CD4-positive, alpha-beta T cell treated with Interleukin-6 at 100 ng/mL for 8 hours (primary cell): ENCODE data around the gene PTPMT1.
"Not testable (repeated sequence)": the region's sequence is repeated elsewhere in the genome, so short reads cannot be mapped to it uniquely, and the experiment has no call there.

ENCODE experiments used
- DNase-seq: peaks from one replicate; pipeline ENCODE4 v3.0.0-alpha.2; 2020; ENCODE audit warnings: mixed read lengths, low spot score

The PTPMT1 gene

GRCh38 chr11:47565340-47566148 is at the start of gene PTPMT1:
TSS of gene PTPMT1 (plus strand) at chr11:47565599. CDS start at chr11:47565623, 24 bp downstream.
- DNase-seq: peak; percentile 55

GRCh38 chr11:47516155-47516554 is 49.2 kb upstream of the PTPMT1 start:
- DNase-seq: no peak

- no peak for DNase-seq
Observed at GRCh38 chr11:47516984-47517853, 48.2 kb upstream of the PTPMT1 start.

GRCh38 chr11:47518212-47518964 is 47.0 kb upstream of the PTPMT1 start:
- DNase-seq: no peak

- peak; percentile 45 for DNase-seq
Observed at GRCh38 chr11:47523490-47524225, 41.7 kb upstream of the PTPMT1 start.

- DNase-seq: no peak
Observed at GRCh38 chr11:47524291-47524874, 41.0 kb upstream of the PTPMT1 start.

GRCh38 chr11:47526032-47526431 is 39.4 kb upstream of the PTPMT1 start:
- not testable (repeated sequence) for DNase-seq

GRCh38 chr11:47527186-47527585 is 38.2 kb upstream of the PTPMT1 start:
- no peak for DNase-seq

- DNase-seq: no peak
Observed at GRCh38 chr11:47529951-47530350, 35.4 kb upstream of the PTPMT1 start.

GRCh38 chr11:47530721-47531120 is 34.7 kb upstream of the PTPMT1 start:
- DNase-seq: not testable (repeated sequence)

- no peak for DNase-seq
Observed at GRCh38 chr11:47531666-47532065, 33.7 kb upstream of the PTPMT1 start.

- DNase-seq: no peak
Observed at GRCh38 chr11:47532597-47533213, 32.7 kb upstream of the PTPMT1 start.

GRCh38 chr11:47533690-47534151 is 31.7 kb upstream of the PTPMT1 start:
- DNase-seq: no peak

GRCh38 chr11:47534704-47535251 is 30.6 kb upstream of the PTPMT1 start:
- no peak for DNase-seq

- no peak for DNase-seq
Observed at GRCh38 chr11:47536915-47537314, 28.5 kb upstream of the PTPMT1 start.

GRCh38 chr11:47538741-47539565 is 26.4 kb upstream of the PTPMT1 start:
- no peak for DNase-seq

GRCh38 chr11:47539681-47540039 is 25.7 kb upstream of the PTPMT1 start:
- no peak for DNase-seq

GRCh38 chr11:47541070-47541469 is 24.3 kb upstream of the PTPMT1 start:
- DNase-seq: no peak

GRCh38 chr11:47545298-47545697 is 20.1 kb upstream of the PTPMT1 start:
- no peak for DNase-seq
